D721Med (cell line): ENCODE data around the gene AZIN2.
A peak's percentile ranks its signal among the peaks of the same experiment; 100 is the strongest.

Experiments used
- DNase-seq: peaks from one replicate; pipeline ENCODE4 v3.0.0; 2011; ENCODE audit warnings: low spot score; ENCODE audit not compliant: insufficient read length
- FAIRE-seq: peaks from 2 replicates; lab custom pipeline; 2011; peaks lifted over from hg19 to GRCh38; lab: Jason Lieb, UNC
- TF ChIP-seq, protein P1 (sequence below): IDR thresholded peaks from 2 replicates; pipeline ENCODE4 v1.5.1; 2012; ENCODE audit warnings: mild to moderate bottlenecking, control low read depth; ENCODE audit not compliant: insufficient read depth; ENCODE audit errors: missing control alignments

Gene AZIN2

DNA sequence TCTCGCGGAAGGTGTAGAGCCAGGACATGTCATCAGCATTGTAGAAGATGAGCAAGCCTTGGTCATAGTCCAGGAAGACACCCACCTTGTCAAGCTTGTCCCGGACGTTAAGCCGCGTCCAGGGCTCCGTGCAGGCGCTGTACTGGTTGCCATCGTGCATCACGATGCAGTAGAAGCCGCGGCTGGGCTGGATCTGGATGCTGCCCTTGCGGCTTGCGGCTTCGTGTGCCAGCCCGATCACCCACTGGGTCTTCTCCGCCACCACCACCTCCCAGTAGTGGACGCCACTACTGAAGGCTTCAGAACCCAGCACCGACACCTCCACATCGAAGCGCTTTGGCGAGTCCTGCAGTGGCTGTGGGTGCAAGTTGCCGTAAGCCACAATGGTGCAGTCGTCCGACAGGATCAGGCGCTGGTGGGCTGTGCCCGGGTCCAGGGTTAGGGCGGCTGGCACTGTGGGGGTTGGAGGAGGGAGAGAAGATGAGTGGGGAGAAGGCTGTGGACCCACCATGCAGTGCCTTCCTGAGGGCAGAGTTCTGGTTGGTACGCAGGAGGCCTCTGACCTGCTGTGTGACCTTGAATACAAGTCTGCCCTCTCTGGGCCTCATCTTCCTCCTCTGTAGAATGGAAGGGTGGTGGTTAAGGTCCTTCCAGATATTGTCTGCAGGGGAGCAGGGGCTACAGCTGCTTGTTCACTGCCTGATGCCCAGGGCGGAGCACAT, 66.5 kb downstream of the AZIN2 start:
- no peak for FAIRE-seq
- TF ChIP-seq, protein P1, sequence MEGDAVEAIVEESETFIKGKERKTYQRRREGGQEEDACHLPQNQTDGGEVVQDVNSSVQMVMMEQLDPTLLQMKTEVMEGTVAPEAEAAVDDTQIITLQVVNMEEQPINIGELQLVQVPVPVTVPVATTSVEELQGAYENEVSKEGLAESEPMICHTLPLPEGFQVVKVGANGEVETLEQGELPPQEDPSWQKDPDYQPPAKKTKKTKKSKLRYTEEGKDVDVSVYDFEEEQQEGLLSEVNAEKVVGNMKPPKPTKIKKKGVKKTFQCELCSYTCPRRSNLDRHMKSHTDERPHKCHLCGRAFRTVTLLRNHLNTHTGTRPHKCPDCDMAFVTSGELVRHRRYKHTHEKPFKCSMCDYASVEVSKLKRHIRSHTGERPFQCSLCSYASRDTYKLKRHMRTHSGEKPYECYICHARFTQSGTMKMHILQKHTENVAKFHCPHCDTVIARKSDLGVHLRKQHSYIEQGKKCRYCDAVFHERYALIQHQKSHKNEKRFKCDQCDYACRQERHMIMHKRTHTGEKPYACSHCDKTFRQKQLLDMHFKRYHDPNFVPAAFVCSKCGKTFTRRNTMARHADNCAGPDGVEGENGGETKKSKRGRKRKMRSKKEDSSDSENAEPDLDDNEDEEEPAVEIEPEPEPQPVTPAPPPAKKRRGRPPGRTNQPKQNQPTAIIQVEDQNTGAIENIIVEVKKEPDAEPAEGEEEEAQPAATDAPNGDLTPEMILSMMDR: no peak

DNA sequence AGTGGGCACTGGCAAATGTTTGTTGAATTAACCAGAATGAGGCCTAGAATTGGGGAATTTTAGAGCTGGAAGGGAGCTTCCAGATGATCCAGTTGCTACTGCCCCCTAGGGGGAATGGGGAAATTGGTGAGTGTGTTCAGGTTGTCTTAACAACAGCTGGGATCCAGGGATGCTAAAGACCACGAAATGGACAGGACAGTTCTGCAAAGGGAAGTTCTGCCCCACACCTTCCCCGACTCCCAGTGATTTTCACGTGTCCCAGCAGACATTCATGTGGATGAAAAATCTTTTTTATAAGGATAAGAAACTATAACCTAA, 67.0 kb downstream of the AZIN2 start:
- TF ChIP-seq, protein P1: peak; percentile 19
- FAIRE-seq (no peak), DNase-seq (no peak)

More for the DNA sequence above, 66.5 kb downstream of the AZIN2 start:
- no peak for DNase-seq

DNA sequence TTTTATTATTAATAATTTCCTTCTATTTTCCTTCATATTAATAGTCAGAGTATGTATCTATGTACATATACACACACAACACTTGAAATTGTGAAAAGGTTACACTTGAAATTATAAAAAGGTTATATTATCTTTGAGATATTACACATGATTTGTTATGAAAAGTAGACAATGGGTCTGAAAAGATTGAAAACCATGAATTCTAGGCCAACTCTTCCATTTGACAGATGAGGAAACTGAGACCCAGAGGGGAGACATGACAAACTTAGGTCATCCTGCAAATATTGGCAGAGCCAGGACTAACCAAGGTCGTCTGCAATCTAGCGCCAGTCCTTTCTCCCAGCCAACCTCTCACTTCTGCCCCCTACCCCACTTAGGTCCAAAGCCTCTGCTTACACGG, 67.7 kb downstream of the AZIN2 start:
- DNase-seq (no peak), FAIRE-seq (no peak)
- TF ChIP-seq, protein P1: no peak

DNA sequence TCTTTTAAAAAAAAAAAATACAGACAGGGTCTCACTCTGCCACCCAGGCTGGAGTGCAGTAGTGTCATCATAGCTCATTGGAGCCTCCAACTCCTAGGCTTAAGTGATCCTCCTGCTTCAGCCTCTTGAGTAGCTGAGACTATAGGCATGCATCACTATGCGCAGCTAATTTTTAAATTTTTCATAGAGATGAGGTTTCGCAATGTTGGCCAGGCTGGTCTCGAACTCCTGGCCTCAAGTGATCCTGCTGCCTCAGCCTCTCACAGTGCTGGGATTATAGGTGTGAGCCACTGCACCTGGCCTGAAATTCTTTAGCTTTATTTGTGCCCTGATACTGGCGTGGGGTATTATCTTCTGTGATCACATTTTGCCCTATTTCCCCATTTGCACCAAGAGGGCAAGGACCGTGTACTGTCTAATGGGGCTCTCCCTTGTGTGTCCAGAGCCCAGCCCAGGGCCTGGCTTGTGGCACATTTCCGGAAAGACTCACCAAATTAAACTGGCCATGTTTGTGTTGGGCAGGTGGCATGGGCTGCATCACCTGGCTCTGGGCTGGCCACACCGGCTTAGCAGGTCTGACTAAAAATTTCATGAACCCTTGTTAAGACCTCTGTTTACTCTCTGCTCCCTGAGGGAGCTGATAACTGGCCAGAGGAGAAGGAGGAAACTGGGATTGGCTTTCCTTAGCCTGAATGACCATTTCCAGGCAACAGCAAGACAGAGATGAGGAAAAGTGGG, 68.7 kb downstream of the AZIN2 start:
- no peak for FAIRE-seq
- TF ChIP-seq, protein P1: no peak
- DNase-seq: no peak

DNA sequence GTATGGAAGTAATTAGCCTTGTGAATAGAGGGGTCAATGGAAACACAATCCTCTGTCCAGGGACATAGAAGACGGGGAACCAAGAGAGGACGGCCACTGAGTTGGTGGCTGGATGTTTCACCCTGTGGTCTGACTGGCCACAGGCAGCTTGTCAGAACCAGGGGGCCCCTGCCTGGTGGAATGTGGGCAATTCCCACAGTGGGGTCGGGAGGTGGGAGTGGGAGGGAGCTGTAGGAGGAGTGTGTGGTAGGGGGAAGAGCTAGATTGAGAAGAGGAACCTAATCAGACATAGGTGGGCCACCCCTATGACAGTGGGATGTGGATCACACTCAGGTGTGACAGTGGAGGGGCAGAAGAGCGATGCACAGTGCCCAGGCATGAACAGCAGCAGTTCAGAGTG, 69.6 kb downstream of the AZIN2 start:
- no peak for DNase-seq
- TF ChIP-seq, protein P1: no peak
- no peak for FAIRE-seq

DNA sequence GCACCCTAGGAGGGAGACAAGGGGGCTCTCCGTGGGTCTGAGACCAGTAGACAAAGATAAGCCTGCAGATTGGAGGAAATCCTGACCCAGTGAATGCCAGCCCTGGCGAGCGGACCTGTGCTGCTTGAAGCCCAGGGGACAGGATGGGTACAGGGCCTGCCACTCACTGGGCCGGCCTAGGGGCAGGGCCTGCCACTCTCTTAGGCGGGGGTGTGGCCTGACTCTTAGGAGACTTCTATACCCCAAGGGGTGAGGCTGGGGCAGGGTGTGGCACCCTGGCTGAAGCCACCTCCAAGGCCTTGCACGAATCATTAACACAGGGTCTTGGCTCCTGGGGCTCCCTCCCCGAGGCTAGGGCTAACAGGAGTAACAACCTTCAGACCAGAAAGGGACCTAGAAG, 70.2 kb downstream of the AZIN2 start:
- TF ChIP-seq, protein P1: no peak
- no peak for FAIRE-seq
- DNase-seq: no peak
